Esophagus muscularis mucosa (tissue), 4 donors: ENCODE results near the gene RAD17.
A peak's percentile ranks its signal among the peaks of the same experiment; 100 is the strongest.

Experiments used
- EP300 ChIP-seq: sonication (generic); formaldehyde crosslinking; IDR thresholded peaks from one replicate; pipeline ENCODE4 v1.6.1; 2017; ENCODE audit warnings: antibody characterized with exemption
- POLR2A ChIP-seq: fragments of 450-650 bp; IDR thresholded peaks from one replicate; pipeline ENCODE4 v1.6.1; 2017; ENCODE audit warnings: antibody characterized with exemption, moderate library complexity, mild to moderate bottlenecking, low read depth
- POLR2AphosphoS5 ChIP-seq, 2 donors: sonication (generic); formaldehyde crosslinking; IDR thresholded peaks; one replicate each; pipeline ENCODE4 v1.6.1; 2017; ENCODE audit warnings: antibody characterized with exemption in 2 of 2
- TF ChIP-seq, protein P1 (sequence below), 3 experiments: fragments of 200-600 bp in 2 of 3; fragments of 450-650 bp in 1 of 3; sonication (generic) in 2 of 3; IDR thresholded peaks; one replicate each; pipeline ENCODE4 v1.5.1; 2017 to 2019; ENCODE audit warnings: antibody characterized with exemption in 3 of 3, mild to moderate bottlenecking in 2 of 3, moderate library complexity in 1 of 3

DNA sequence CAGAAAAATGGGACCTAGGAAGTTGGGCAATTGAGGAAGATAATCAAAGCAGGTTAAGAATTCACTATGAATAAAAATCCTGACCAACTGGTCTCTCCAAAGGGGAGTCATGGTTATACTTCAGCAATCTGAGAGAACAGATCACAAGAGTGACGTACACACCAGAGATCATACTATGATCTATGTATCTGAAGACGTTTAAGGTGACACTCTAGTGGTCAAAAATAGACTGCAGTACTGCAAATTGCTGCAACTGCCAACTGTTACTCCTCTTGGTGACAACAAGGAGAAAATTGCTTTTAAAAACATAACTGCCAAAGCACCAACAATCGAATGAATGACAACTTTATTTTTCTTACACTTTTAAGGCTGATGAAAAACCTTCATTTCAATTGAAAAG lies 5.2 kb upstream of the RAD17 start:
- TF ChIP-seq, protein P1, sequence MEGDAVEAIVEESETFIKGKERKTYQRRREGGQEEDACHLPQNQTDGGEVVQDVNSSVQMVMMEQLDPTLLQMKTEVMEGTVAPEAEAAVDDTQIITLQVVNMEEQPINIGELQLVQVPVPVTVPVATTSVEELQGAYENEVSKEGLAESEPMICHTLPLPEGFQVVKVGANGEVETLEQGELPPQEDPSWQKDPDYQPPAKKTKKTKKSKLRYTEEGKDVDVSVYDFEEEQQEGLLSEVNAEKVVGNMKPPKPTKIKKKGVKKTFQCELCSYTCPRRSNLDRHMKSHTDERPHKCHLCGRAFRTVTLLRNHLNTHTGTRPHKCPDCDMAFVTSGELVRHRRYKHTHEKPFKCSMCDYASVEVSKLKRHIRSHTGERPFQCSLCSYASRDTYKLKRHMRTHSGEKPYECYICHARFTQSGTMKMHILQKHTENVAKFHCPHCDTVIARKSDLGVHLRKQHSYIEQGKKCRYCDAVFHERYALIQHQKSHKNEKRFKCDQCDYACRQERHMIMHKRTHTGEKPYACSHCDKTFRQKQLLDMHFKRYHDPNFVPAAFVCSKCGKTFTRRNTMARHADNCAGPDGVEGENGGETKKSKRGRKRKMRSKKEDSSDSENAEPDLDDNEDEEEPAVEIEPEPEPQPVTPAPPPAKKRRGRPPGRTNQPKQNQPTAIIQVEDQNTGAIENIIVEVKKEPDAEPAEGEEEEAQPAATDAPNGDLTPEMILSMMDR (IDR thresholded peaks at IDR 0.05), result peak in 1 of 3 experiments; percentile 37
- TF ChIP-seq POLR2A (no peak), POLR2AphosphoS5 (IDR thresholded peaks at IDR 0.05) (no peak), EP300 (no peak)
